ENCODE data around the gene PHIP.
"Not testable (repeated sequence)": the region's sequence is repeated elsewhere in the genome, so short reads cannot be mapped to it uniquely, and the experiment has no call there.

PHIP gene

DNA sequence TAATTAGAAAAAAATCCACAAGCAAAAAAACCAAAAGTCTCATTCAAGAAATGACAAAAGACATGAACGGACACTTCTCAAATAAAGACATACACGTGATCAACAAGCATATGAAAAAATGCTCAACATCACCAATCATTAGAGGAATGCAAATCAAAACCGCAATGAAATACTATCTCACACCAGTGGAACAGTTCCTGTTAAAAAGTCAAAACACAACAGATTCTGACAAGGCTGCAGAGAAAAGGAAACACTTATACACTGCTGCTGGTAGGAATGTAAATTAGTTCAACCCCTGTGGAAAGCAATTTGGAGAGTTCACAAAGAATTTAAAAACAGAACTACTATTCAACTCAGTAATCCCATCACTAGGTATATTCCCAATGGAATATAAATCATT, 152.7 kb downstream of the PHIP start:
- ChIA-PET POLR2A (no interaction called here), CTCF (no interaction called here)
- TF ChIP-seq, protein P1, sequence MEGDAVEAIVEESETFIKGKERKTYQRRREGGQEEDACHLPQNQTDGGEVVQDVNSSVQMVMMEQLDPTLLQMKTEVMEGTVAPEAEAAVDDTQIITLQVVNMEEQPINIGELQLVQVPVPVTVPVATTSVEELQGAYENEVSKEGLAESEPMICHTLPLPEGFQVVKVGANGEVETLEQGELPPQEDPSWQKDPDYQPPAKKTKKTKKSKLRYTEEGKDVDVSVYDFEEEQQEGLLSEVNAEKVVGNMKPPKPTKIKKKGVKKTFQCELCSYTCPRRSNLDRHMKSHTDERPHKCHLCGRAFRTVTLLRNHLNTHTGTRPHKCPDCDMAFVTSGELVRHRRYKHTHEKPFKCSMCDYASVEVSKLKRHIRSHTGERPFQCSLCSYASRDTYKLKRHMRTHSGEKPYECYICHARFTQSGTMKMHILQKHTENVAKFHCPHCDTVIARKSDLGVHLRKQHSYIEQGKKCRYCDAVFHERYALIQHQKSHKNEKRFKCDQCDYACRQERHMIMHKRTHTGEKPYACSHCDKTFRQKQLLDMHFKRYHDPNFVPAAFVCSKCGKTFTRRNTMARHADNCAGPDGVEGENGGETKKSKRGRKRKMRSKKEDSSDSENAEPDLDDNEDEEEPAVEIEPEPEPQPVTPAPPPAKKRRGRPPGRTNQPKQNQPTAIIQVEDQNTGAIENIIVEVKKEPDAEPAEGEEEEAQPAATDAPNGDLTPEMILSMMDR (IDR thresholded peaks at IDR 0.05; ENCODE audit: control extremely low read depth, extremely low read depth, low read depth, missing control alignments): no peak
- DNase-seq (ENCODE audit: extremely low spot score): no peak

DNA sequence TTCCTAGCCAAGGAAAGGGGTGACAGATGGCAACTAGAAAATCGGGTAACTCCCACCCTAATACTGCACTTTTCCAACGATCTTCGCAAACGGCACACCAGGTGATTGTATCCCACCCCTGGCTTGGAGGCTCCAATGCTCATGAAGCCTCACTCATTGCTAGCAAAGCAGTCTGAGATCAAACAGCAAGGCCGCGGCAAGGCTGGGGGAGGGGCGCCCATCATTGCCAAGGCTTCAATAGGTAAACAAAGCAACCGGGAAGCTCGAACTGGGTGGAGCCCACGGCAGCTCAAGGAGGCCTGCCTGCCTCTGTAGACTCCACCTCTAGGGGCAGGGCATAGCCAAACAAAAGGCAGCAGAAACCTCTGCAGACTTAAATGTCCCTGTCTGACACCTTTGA, 156.9 kb downstream of the PHIP start:
- CTCF ChIA-PET; POLR2A ChIA-PET; DNase-seq (ENCODE audit: extremely low spot score): not testable (repeated sequence)

DNA sequence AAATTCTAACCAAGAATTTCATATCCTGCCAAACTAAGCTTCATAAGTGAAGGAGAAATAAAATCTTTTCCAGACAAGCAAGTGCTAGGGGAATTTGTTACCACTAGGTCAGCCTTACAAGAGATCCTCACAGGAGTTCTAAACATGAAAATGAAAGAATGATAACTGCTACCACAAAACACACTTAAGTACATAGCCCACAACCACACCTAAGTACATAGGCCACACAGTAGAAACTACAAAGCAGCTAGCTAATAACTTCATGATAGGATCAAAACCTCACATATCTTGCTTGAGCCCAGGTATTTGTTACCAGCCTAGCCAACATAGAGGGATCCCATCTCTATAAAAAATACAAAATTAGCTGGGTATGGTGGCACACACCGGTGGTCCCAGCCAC, 160.3 kb downstream of the PHIP start:
- no peak for DNase-seq (ENCODE audit: extremely low spot score)
- ChIA-PET POLR2A (no interaction called here), CTCF (interaction anchor here (1.6 kb wide), 1 partner anchor 10 kb away, joined by 3 read pairs; no protein-coding TSS in a partner anchor)
- TF ChIP-seq, protein P1 (IDR thresholded peaks at IDR 0.05; ENCODE audit: control extremely low read depth, extremely low read depth, low read depth, missing control alignments): no peak

DNA sequence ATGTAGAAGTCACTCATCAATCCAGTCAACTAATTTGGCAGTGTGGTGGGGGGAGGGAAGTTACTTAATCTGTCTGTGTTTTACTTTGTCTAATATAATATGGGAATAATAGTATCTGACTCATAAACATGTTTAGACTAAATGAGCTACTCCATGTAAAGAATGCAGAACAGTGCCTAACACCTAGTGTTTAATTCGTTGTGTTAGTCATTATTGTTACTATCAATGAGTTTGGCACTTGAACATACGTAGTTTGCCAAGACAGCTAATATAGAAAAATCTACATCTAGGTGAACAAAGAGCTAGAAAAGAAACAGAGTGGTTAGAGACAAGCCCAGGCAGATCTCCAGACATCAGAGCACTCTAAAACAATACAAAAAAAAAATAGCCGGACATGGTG, 161.6 kb downstream of the PHIP start:
- CTCF ChIA-PET: interaction anchor here (1.0 to 1.6 kb wide), 2 partner anchors 8 to 17 kb away, joined by 3 read pairs; no protein-coding TSS in a partner anchor
- TF ChIP-seq, protein P1 (IDR thresholded peaks at IDR 0.05; ENCODE audit: control extremely low read depth, extremely low read depth, low read depth, missing control alignments): no peak
- POLR2A ChIA-PET: no interaction called here
- no peak for DNase-seq (ENCODE audit: extremely low spot score)

DNA sequence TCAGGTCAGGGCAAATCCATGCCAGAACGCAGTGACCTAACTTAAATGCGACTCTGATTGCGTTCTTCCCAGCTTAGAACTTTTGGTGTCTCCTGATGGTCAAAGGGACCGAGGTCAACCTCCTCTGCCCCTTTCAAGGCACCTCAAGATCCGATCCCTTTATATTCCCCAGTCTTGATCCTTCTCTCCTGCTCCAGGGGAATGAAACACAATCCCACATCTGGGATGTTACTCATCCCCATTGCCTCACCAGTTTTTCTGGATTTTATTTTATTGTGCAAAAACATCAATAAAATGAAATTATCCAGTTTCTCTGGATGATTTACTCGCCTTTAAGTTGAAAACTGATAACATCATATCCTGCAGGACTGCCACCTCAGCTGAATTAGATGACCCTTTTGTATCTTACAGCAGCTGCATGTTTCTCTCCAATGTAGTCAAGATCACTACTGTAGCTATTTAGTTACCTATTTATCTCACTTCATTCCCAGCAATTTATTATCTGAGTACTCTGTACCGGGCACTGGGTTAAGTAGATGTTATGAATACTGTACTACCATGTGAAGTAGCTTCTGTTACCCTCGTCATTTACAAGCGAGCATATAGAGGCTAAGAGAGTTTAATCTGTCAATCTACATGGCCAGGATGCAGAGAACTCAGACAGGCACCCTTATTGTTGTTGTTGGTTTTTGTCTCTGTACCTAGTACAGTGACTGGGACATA, 166.7 kb downstream of the PHIP start:
- ChIA-PET POLR2A (no interaction called here), CTCF (interaction anchor here (1.8 to 2.6 kb wide), 2 partner anchors 9 to 44 kb away, joined by 5 to 7 read pairs; partner anchors contain the start of gene IRAK1BP1)
- DNase-seq (ENCODE audit: extremely low spot score): no peak
- TF ChIP-seq, protein P1 (IDR thresholded peaks at IDR 0.05; ENCODE audit: control extremely low read depth, extremely low read depth, low read depth, missing control alignments): no peak

DNA sequence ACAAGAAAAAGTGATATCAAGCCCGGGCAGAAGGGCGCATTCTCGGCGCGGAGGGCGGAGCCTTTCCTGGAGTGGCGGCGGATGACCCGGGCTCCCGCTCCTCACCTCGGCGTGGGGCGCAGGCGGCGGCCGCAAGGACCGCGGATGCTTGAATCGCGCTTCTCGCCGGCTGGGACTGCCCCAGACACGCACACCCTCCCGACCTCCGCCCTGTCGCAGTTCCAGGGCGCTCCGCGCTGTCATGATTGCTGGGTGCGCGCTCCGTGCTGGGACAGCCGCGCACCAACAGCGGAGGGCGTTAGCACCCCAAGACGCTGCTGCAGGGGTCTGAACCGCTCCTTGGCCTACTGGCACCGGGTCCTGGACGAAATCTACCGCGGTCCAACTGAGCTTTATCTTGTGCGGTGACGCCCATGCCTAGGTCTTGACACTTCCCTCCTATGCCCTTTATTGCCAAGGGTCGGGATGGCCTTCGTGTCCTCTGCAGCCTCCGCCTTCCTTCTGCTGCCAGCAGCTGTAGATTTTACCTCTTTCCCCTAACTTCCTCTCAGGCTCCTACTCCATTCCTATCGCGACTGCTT, 167.4 kb downstream of the PHIP start:
- DNase-seq (ENCODE audit: extremely low spot score): peak; percentile 54
- CTCF ChIA-PET: interaction anchor here (1.8 to 2.6 kb wide), 2 partner anchors 9 to 44 kb away, joined by 5 to 7 read pairs; partner anchors contain the start of gene IRAK1BP1
- TF ChIP-seq, protein P1 (IDR thresholded peaks at IDR 0.05; ENCODE audit: control extremely low read depth, extremely low read depth, low read depth, missing control alignments): no peak
- POLR2A ChIA-PET: no interaction called here

DNA sequence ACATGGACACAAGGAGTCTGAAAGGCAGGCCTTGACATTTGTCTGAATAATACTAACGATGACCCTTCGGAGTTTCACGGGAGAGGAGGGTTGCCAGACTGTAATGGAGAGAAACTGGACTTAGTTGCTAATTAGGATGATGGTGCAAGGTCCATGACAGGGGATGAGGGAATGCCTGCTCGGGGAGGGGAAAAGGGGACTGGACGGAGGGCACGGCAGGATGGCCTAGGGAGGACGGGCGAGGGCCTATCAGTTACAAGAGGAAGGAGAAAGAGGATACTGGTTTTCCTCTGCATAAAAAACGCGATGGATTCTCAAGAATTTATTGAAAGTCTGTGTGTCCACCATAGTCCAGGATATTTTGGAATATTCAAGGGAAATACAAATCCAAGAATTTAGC, 168.0 kb downstream of the PHIP start:
- no peak for DNase-seq (ENCODE audit: extremely low spot score)
- CTCF ChIA-PET: interaction anchor here (1.8 to 2.6 kb wide), 2 partner anchors 10 to 43 kb away, joined by 5 to 7 read pairs; partner anchors contain the start of gene IRAK1BP1
- POLR2A ChIA-PET: no interaction called here
- TF ChIP-seq, protein P1 (IDR thresholded peaks at IDR 0.05; ENCODE audit: control extremely low read depth, extremely low read depth, low read depth, missing control alignments): no peak

Measured in GM10248 (cell line).